Caco-2 (cell line): Measurements from ENCODE around the gene KRI1. TPM values are rescaled to one million over a fixed set of nuclear protein-coding genes. Genes with fewer than 3 reads are reported as not detected.

ENCODE experiments used
- BruUV-seq: library from RNA; stranded (reverse); fragments of 400-500 nt; replicated peaks from 2 replicates; lab custom pipeline; 2021; lab: Mats Ljungman, UMichigan
- CTCF ChIA-PET: fragments of 300-600 bp; sonication (Branson Sonifier 250); formaldehyde crosslinking; loops from one replicate; lab custom pipeline; 2022; ENCODE audit warnings: antibody characterized with exemption; lab: Charles Lee
- POLR2A ChIA-PET: fragments of 300-600 bp; sonication (Branson Sonifier 250); formaldehyde crosslinking; loops from one replicate; lab custom pipeline; 2022; ENCODE audit warnings: antibody characterized with exemption; lab: Charles Lee
- DNase-seq, 2 experiments: peaks; one replicate each; pipeline versions ENCODE4 v3.0.0 to v3.0.0-alpha.2; 2020 to 2022
- H3K27me3 ChIP-seq: replicated peaks from 2 replicates; pipeline ENCODE4 v1.6.0; 2011; ENCODE audit warnings: low read length; ENCODE audit not compliant: control insufficient read depth, insufficient read depth
- H3K36me3 ChIP-seq: 2 replicates; pipeline ENCODE4 v1.5.1; 2011; ENCODE audit warnings: low read length; ENCODE audit not compliant: control insufficient read depth, insufficient read depth
- H3K4me1 ChIP-seq: fragments of 250-450 bp; sonication (Bioruptor Pico); 2 replicates; pipeline ENCODE4 v1.5.1; 2020; ENCODE audit warnings: mild to moderate bottlenecking
- H3K4me3 ChIP-seq: 2 replicates; pipeline ENCODE4 v1.5.1; 2011; ENCODE audit warnings: low read depth, mild to moderate bottlenecking, control low read depth, low read length
- H3K9me3 ChIP-seq: fragments of 250-450 bp; sonication (Bioruptor Pico); 2 replicates; pipeline ENCODE4 v1.5.1; 2020; ENCODE audit warnings: mild to moderate bottlenecking, moderate library complexity
- H3K27ac Mint-ChIP-seq: one replicate; pipeline ENCODE4 v1.8.0; 2022; ENCODE audit warnings: mixed read lengths; ENCODE audit not compliant: unreplicated experiment
- H3K27me3 Mint-ChIP-seq: one replicate; pipeline ENCODE4 v1.8.0; 2022; ENCODE audit warnings: mixed read lengths; ENCODE audit not compliant: insufficient read depth, unreplicated experiment
- H3K36me3 Mint-ChIP-seq: one replicate; pipeline ENCODE4 v1.8.0; 2022; ENCODE audit warnings: mild to moderate bottlenecking, mixed read lengths; ENCODE audit not compliant: insufficient read depth, unreplicated experiment
- H3K4me1 Mint-ChIP-seq: one replicate; pipeline ENCODE4 v1.8.0; 2022; ENCODE audit warnings: low read depth, mixed read lengths; ENCODE audit not compliant: unreplicated experiment
- H3K4me3 Mint-ChIP-seq: one replicate; pipeline ENCODE4 v1.8.0; 2022; ENCODE audit warnings: mild to moderate bottlenecking, moderate library complexity, mixed read lengths; ENCODE audit not compliant: unreplicated experiment
- H3K9me3 Mint-ChIP-seq: one replicate; pipeline ENCODE4 v1.8.0; 2022; ENCODE audit warnings: mixed read lengths; ENCODE audit not compliant: unreplicated experiment
- CTCF ChIP-seq, 2 experiments: fragments of 200-600 bp in 1 of 2; IDR thresholded peaks; 1 replicate in 1 of 2; 2 replicates in 1 of 2; pipeline versions ENCODE4 v1.5.1 to v1.8.0; 2011 to 2022; ENCODE audit warnings: antibody characterized with exemption in 1 of 2, control low read depth in 1 of 2, inconsistent platforms in 1 of 2, low read depth in 1 of 2, low read length in 1 of 2, mild to moderate bottlenecking in 1 of 2, moderate library complexity in 1 of 2; ENCODE audit not compliant: insufficient read depth in 1 of 2, severe bottlenecking in 1 of 2, unreplicated experiment in 1 of 2
- intact Hi-C: fragments of 100-400 bp; cut with micrococcal nuclease; formaldehyde crosslinking; loops from one replicate; pipeline ENCODE4 v1.10.0; 2022; ENCODE audit not compliant: unreplicated experiment
- total RNA-seq: library from RNA; stranded (reverse); gene quantifications from 2 replicates; pipeline ENCODE4 v1.2.3, GENCODE V29; 2022

The KRI1 gene
- total RNA-seq, 1 experiment from 2014 or later: 27.0 TPM

DNA sequence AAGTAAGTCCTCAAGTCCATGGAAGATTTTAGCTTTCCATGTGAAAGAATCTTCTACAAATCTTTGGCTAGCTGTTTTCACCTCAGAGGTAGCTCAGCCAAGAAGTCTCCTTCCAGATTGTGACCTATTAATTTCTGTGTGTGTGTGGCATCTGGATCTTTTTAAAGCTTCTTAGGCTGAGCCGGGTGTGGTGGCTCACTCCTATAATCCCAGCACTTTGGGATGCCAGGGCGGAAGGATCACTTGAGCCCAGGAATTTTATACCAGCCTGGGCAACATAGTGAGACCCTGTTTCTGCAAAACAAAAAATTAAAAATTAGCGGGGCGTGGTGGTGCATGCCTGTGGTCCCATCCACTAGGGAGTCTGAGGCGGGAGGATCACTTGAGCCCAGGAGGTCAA is 46.1 kb upstream of the KRI1 start:
- Mint-ChIP-seq H3K27me3 (no peaks in the 10 kb centered on the region), H3K27ac (no peak overlapping the region), H3K4me1 (no peaks in the 10 kb centered on the region), H3K36me3 (peaks cover 5% of the 10 kb centered on the region), H3K4me3 (no peak overlapping the region), H3K9me3 (no peaks in the 10 kb centered on the region)
- no peak for DNase-seq
- no peak for TF ChIP-seq CTCF (IDR thresholded peaks at IDR 0.05; ENCODE audit: insufficient read depth in 1 of 2, low read depth in 1 of 2, low read length in 1 of 2, severe bottlenecking in 1 of 2, unreplicated experiment in 1 of 2)
- H3K9me3 ChIP-seq: no peaks in the 10 kb centered on the region
- ChIA-PET POLR2A (no interaction called here), CTCF (no interaction called here)
- no peaks in the 10 kb centered on the region for H3K27me3 ChIP-seq
- no TSS peak for BruUV-seq
- no peaks in the 10 kb centered on the region for H3K36me3 ChIP-seq
- no peak overlapping the region for H3K4me3 ChIP-seq
- intact Hi-C loops: no loop called here
- H3K4me1 ChIP-seq: peaks cover 1% of the 10 kb centered on the region

DNA sequence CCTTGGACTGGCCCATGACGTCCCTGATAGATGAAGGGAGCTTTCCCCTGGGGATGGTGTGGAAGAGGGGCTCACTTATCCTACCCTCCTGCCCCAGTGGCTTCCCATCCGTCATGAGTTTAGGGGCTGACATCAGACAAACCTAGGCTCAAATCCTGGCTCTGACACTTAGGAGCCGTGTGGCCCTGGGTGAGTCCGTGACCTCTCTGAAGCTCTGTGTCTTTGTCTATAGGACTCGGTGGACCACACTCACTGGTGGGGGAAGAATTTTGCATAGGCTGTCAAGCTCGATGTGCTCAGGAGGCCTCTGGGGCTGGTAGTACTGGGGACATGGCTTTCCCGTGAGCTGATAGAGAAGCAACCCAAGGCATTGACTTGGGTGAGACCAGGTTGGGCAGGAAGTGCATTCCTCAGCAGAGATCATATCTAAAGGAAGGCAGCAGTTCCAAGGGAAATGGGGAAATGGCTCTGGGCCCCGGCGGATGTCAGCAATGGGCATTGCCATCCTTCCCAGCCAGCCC is 38.7 kb upstream of the KRI1 start:
- peaks cover 3% of the 10 kb centered on the region for H3K27me3 Mint-ChIP-seq
- H3K4me1 Mint-ChIP-seq: peaks cover 11% of the 10 kb centered on the region
- H3K36me3 Mint-ChIP-seq: no peaks in the 10 kb centered on the region
- no peaks in the 10 kb centered on the region for H3K9me3 Mint-ChIP-seq
- H3K9me3 ChIP-seq: no peaks in the 10 kb centered on the region
- BruUV-seq: no TSS peak
- no peak overlapping the region for H3K27ac Mint-ChIP-seq
- H3K27me3 ChIP-seq: no peaks in the 10 kb centered on the region
- H3K36me3 ChIP-seq: no peaks in the 10 kb centered on the region
- TF ChIP-seq CTCF (IDR thresholded peaks at IDR 0.05; ENCODE audit: insufficient read depth in 1 of 2, low read depth in 1 of 2, low read length in 1 of 2, severe bottlenecking in 1 of 2, unreplicated experiment in 1 of 2): no peak
- no peak overlapping the region for H3K4me3 Mint-ChIP-seq
- ChIA-PET CTCF (no interaction called here), POLR2A (interaction anchor here (0.5 to 1.0 kb wide), 2 partner anchors 12 to 21 kb away, joined by 3 to 9 read pairs; partner anchors contain the start of gene SLC44A2)
- intact Hi-C loops: no loop called here
- H3K4me3 ChIP-seq: no peak overlapping the region
- H3K4me1 ChIP-seq: no peaks in the 10 kb centered on the region
- no peak for DNase-seq

DNA sequence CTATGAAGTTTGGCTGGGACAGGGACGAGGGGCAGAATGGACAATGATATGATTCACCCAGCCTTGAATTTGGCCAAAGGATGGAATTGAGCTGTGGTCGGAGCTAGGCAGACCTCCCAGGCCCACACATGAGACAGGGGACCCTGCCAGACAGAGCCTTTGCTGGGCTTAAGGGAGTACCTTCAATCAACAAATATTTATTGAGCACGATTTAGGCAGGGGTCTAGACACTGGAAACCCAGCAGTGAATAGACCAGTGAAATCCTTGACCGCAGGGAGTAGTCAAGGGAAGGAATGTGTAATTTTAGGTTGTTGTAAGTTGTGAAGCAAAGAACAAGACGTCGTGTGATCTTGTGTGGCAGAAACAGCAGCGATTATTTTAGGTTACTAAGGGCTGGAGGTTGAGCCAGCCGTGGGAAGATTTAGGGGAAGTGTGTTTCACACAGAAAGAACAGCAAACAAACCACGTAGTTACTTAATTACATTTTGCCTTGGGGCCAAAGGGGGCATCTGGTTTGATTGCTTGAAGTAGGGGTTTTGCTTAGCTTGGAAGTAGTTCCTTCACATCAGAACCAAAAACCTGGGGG is 38.2 kb upstream of the KRI1 start:
- Mint-ChIP-seq H3K27ac (no peak overlapping the region), H3K9me3 (no peaks in the 10 kb centered on the region), H3K4me1 (peaks cover 11% of the 10 kb centered on the region), H3K27me3 (peaks cover 3% of the 10 kb centered on the region), H3K4me3 (no peak overlapping the region), H3K36me3 (no peaks in the 10 kb centered on the region)
- POLR2A ChIA-PET: interaction anchor here (0.5 to 1.0 kb wide), 2 partner anchors 12 to 21 kb away, joined by 3 to 9 read pairs; partner anchors contain the start of gene SLC44A2
- Histone ChIP-seq H3K36me3 (no peaks in the 10 kb centered on the region), H3K27me3 (no peaks in the 10 kb centered on the region), H3K4me1 (no peaks in the 10 kb centered on the region), H3K4me3 (no peak overlapping the region), H3K9me3 (no peaks in the 10 kb centered on the region)
- CTCF ChIA-PET: no interaction called here
- BruUV-seq: no TSS peak
- no peak for TF ChIP-seq CTCF (IDR thresholded peaks at IDR 0.05; ENCODE audit: insufficient read depth in 1 of 2, low read depth in 1 of 2, low read length in 1 of 2, severe bottlenecking in 1 of 2, unreplicated experiment in 1 of 2)
- no peak for DNase-seq
- intact Hi-C loops: no loop called here
